Ovary (tissue), 3 donors: ENCODE results near the gene ZMAT3.

Experiments
- EP300 ChIP-seq: sonication (generic); formaldehyde crosslinking; IDR thresholded peaks from one replicate; pipeline ENCODE4 v1.6.1; 2017; ENCODE audit warnings: antibody characterized with exemption
- TF ChIP-seq, protein P1 (sequence below), 3 donors: fragments of 450-650 bp in 2 of 3; fragments of 200-600 bp in 1 of 3; IDR thresholded peaks; one replicate each; pipeline versions ENCODE4 v1.5.1 to v1.8.0; 2016 to 2022; ENCODE audit warnings: antibody characterized with exemption in 3 of 3, mild to moderate bottlenecking in 1 of 3
- donor health status: DM: no; HTN: no; CAD: no.

DNA sequence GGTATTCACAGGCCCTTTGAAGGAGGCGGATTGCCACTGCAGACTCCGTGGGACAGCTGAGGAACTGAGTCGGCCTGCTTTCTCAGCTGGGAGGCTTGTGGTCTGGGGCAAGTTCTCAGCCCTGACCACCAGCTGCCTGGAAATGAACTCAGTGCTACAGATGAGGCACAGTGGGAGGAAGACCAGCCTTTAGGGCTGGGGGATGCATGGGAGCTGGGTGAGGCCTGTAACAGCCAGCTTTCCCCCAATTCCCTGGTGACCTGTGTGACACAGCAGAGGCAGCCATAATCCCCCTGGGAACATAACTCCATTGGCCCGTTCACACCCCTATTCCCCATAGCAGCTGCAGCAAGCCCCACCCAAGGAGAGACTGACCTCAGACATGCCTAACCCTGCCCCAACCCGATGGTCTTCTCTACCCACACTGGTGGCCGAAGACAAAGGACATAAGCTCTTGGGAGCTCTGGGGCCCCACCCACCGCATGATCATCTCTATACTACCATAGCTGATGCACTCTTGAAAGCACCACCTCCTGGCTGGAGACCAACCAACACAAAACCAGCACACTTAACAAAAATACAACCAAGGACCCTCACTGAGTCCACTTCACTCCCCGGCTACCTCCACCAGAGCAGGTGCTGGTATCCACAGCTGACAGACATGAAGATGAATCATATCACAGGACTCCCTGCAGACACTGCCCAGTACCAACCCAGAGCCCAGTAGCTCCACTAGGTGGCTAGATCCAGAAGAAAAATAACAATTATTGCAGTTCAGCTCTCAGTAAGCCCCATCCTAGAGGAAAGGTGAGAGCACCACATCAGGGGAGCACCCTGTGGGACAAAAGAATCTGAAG lies 24.9 kb downstream of the ZMAT3 start:
- TF ChIP-seq, protein P1, sequence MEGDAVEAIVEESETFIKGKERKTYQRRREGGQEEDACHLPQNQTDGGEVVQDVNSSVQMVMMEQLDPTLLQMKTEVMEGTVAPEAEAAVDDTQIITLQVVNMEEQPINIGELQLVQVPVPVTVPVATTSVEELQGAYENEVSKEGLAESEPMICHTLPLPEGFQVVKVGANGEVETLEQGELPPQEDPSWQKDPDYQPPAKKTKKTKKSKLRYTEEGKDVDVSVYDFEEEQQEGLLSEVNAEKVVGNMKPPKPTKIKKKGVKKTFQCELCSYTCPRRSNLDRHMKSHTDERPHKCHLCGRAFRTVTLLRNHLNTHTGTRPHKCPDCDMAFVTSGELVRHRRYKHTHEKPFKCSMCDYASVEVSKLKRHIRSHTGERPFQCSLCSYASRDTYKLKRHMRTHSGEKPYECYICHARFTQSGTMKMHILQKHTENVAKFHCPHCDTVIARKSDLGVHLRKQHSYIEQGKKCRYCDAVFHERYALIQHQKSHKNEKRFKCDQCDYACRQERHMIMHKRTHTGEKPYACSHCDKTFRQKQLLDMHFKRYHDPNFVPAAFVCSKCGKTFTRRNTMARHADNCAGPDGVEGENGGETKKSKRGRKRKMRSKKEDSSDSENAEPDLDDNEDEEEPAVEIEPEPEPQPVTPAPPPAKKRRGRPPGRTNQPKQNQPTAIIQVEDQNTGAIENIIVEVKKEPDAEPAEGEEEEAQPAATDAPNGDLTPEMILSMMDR (IDR thresholded peaks at IDR 0.05), result no peak
- no peak for TF ChIP-seq EP300
